H1 (cell line): ENCODE results near the gene PLEKHA4. TPM values are rescaled to one million over a fixed set of nuclear protein-coding genes. Genes with fewer than 3 reads are reported as not detected.

Experiments used
- CTCF ChIA-PET: fragments of 300-600 bp; sonication (Branson Sonifier 250); formaldehyde crosslinking; loops from one replicate; lab custom pipeline; 2021; ENCODE audit not compliant: partially characterized antibody; lab: Charles Lee
- POLR2A ChIA-PET: fragments of 300-600 bp; sonication (Branson Sonifier 250); formaldehyde crosslinking; loops from one replicate; lab custom pipeline; 2021; ENCODE audit warnings: inconsistent platforms; ENCODE audit not compliant: partially characterized antibody; lab: Charles Lee
- DNase-seq, 2 experiments: peaks; one replicate each; pipeline versions ENCODE4 v3.0.0 to v3.0.0-alpha.2; 2010 to 2022; ENCODE audit warnings: low spot score in 2 of 2, low read depth in 1 of 2, mixed read lengths in 1 of 2
- FAIRE-seq: peaks from 2 replicates; lab custom pipeline; 2011; peaks lifted over from hg19 to GRCh38; lab: Jason Lieb, UNC
- H2AFZ ChIP-seq: 2 replicates; pipeline ENCODE4 v1.8.1; 2012; ENCODE audit warnings: low read length, inconsistent platforms
- H2AK5ac ChIP-seq: 2 replicates; pipeline ENCODE4 v1.6.1; 2013; ENCODE audit warnings: low read depth, low read length
- H2BK120ac ChIP-seq: replicated peaks from 2 replicates; pipeline ENCODE3; 2013; ENCODE audit warnings: low read depth, low read length, inconsistent platforms
- H2BK12ac ChIP-seq: 2 replicates; pipeline ENCODE4 v1.6.1; 2013; ENCODE audit warnings: low read depth, low read length
- H2BK15ac ChIP-seq: 2 replicates; pipeline ENCODE4 v1.6.1; 2013; ENCODE audit warnings: low read length
- H2BK20ac ChIP-seq: 2 replicates; pipeline ENCODE4 v1.6.1; 2013; ENCODE audit warnings: low read length
- H2BK5ac ChIP-seq: 2 replicates; pipeline ENCODE4 v1.6.1; 2013; ENCODE audit warnings: low read depth, low read length
- H3K14ac ChIP-seq: 2 replicates; pipeline ENCODE4 v1.6.1; 2013; ENCODE audit warnings: inconsistent platforms; ENCODE audit not compliant: insufficient read length
- H3K18ac ChIP-seq: 2 replicates; pipeline ENCODE4 v1.6.1; 2013; ENCODE audit warnings: low read length; ENCODE audit errors: extremely low read depth
- H3K23ac ChIP-seq: 2 replicates; pipeline ENCODE4 v1.6.1; 2013; ENCODE audit warnings: inconsistent platforms; ENCODE audit not compliant: insufficient read length
- H3K23me2 ChIP-seq: 2 replicates; pipeline ENCODE4 v1.6.1; 2013; ENCODE audit warnings: low read depth, low read length
- H3K27ac ChIP-seq: 2 replicates; pipeline ENCODE4 v1.6.1; 2011; ENCODE audit warnings: low read depth, low read length, inconsistent platforms
- H3K27me3 ChIP-seq, 4 experiments: replicated peaks in 1 of 4; 1 replicate in 1 of 4; 2 replicates in 3 of 4; pipeline versions ENCODE4 v1.6.1 to v1.8.1; 2011 to 2013; ENCODE audit warnings: low read length in 3 of 4, mild to moderate bottlenecking in 3 of 4, inconsistent platforms in 2 of 4, mixed read lengths in 2 of 4, moderate library complexity in 1 of 4; ENCODE audit not compliant: control insufficient read depth in 3 of 4, insufficient read depth in 3 of 4; ENCODE audit errors: extremely low read depth in 1 of 4
- H3K36me3 ChIP-seq, 4 experiments: 2 replicates each; pipeline versions ENCODE4 v1.6.1 to v1.8.1; 2011 to 2013; ENCODE audit warnings: mild to moderate bottlenecking in 4 of 4, low read length in 3 of 4, moderate library complexity in 2 of 4, control low read depth in 1 of 4, inconsistent platforms in 1 of 4; ENCODE audit not compliant: insufficient read depth in 4 of 4, control insufficient read depth in 2 of 4
- H3K4ac ChIP-seq: replicated peaks from 2 replicates; pipeline ENCODE3; 2013; ENCODE audit warnings: low read length, low read depth, mixed read lengths, inconsistent platforms; ENCODE audit not compliant: insufficient read length
- H3K4me1 ChIP-seq, 4 experiments: replicated peaks in 1 of 4; 1 replicate in 1 of 4; 2 replicates in 3 of 4; pipeline versions ENCODE4 v1.6.1 to v1.8.1; 2011 to 2013; ENCODE audit warnings: low read length in 3 of 4, inconsistent platforms in 2 of 4, mixed read lengths in 1 of 4; ENCODE audit not compliant: insufficient read depth in 4 of 4, control insufficient read depth in 3 of 4
- H3K4me2 ChIP-seq, 2 experiments: 2 replicates each; pipeline versions ENCODE4 v1.6.1 to v1.8.1; 2011 to 2013; ENCODE audit warnings: low read depth in 2 of 2, low read length in 2 of 2, control low read depth in 1 of 2, inconsistent platforms in 1 of 2, mild to moderate bottlenecking in 1 of 2; ENCODE audit not compliant: insufficient read depth in 1 of 2
- H3K4me3 ChIP-seq, 4 experiments: fragments of 200-600, 300-600 bp in 1 of 4; sonication (generic), shearing (Covaris generic), sonication (Bioruptor Twin) in 1 of 4; 2 replicates each; pipeline versions ENCODE4 v1.5.1 to v1.8.1; 2011 to 2016; ENCODE audit warnings: low read length in 4 of 4, low read depth in 3 of 4, control low read depth in 2 of 4, inconsistent platforms in 2 of 4, mild to moderate bottlenecking in 2 of 4, mixed read lengths in 1 of 4, moderate library complexity in 1 of 4; ENCODE audit not compliant: insufficient read depth in 2 of 4; ENCODE audit errors: extremely low read depth in 1 of 4
- H3K56ac ChIP-seq: replicated peaks from 2 replicates; pipeline ENCODE3; 2013; ENCODE audit warnings: low read depth, mild to moderate bottlenecking, mixed read lengths, low read length, inconsistent platforms; ENCODE audit not compliant: insufficient read length
- H3K79me1 ChIP-seq: 2 replicates; pipeline ENCODE4 v1.6.1; 2013; ENCODE audit warnings: low read depth, low read length, control low read depth
- H3K79me2 ChIP-seq, 2 experiments: 2 replicates each; pipeline versions ENCODE4 v1.6.1 to v1.8.1; 2012 to 2013; ENCODE audit warnings: low read length in 2 of 2, mild to moderate bottlenecking in 2 of 2, inconsistent platforms in 1 of 2; ENCODE audit not compliant: insufficient read depth in 2 of 2, control insufficient read depth in 1 of 2
- H3K9ac ChIP-seq, 4 experiments: replicated peaks in 1 of 4; 1 replicate in 1 of 4; 2 replicates in 3 of 4; pipeline versions ENCODE4 v1.6.1 to v1.8.1; 2011 to 2013; ENCODE audit warnings: low read depth in 3 of 4, low read length in 3 of 4, control low read depth in 2 of 4, mild to moderate bottlenecking in 2 of 4, moderate library complexity in 2 of 4, inconsistent platforms in 1 of 4; ENCODE audit errors: extremely low read depth in 1 of 4
- H3K9me3 ChIP-seq, 2 experiments: 2 replicates each; pipeline versions ENCODE4 v1.6.1 to v1.8.1; 2012 to 2013; ENCODE audit warnings: mild to moderate bottlenecking in 2 of 2, moderate library complexity in 2 of 2, control low read depth in 1 of 2, inconsistent platforms in 1 of 2, low read depth in 1 of 2, low read length in 1 of 2, mixed read lengths in 1 of 2; ENCODE audit not compliant: insufficient read depth in 2 of 2
- H4K20me1 ChIP-seq, 2 experiments: replicated peaks in 1 of 2; 2 replicates each; pipeline versions ENCODE3 to v1.8.1; 2011 to 2013; ENCODE audit warnings: inconsistent platforms in 2 of 2, low read length in 2 of 2, mild to moderate bottlenecking in 1 of 2; ENCODE audit not compliant: insufficient read depth in 2 of 2, control insufficient read depth in 1 of 2
- H4K5ac ChIP-seq: 2 replicates; pipeline ENCODE4 v1.6.1; 2013; ENCODE audit warnings: low read length, low read depth, mixed read lengths, inconsistent platforms; ENCODE audit not compliant: insufficient read length
- H4K8ac ChIP-seq: 2 replicates; pipeline ENCODE4 v1.8.0; 2013; ENCODE audit warnings: mild to moderate bottlenecking, moderate library complexity, low read length, inconsistent platforms; ENCODE audit not compliant: insufficient read depth; ENCODE audit errors: extremely low read depth
- H4K91ac ChIP-seq: replicated peaks from 2 replicates; pipeline ENCODE3; 2013; ENCODE audit warnings: low read length, mixed read lengths, inconsistent platforms; ENCODE audit not compliant: insufficient read length
- SAP30 ChIP-seq: fragments of 300-600 bp; sonication (generic); IDR thresholded peaks from 2 replicates; pipeline ENCODE4 v1.7.1; 2012; ENCODE audit warnings: low read length, moderate library complexity, mild to moderate bottlenecking, inconsistent platforms; ENCODE audit not compliant: insufficient read depth, insufficient replicate concordance
- SP4 ChIP-seq: IDR thresholded peaks from 2 replicates; pipeline ENCODE4 v1.6.1; 2012; ENCODE audit warnings: low read length, inconsistent platforms
- TBP ChIP-seq: IDR thresholded peaks from 2 replicates; pipeline ENCODE4 v1.6.1; 2011; ENCODE audit warnings: low read depth, low read length, improper control_type of control experiment
- TEAD4 ChIP-seq: IDR thresholded peaks from 2 replicates; pipeline ENCODE4 v1.6.1; 2012; ENCODE audit warnings: low read depth, low read length, inconsistent platforms, mixed read lengths
- WGBS, 2 experiments: shearing (Covaris generic) in 1 of 2; methylation state at CpG; one replicate each; pipeline versions ENCODE4 v1.1.6 to v1.1.7; 2013 to 2015; ENCODE audit warnings: low lambda C conversion rate in 2 of 2, mixed read lengths in 2 of 2, inconsistent platforms in 1 of 2, low coverage in 1 of 2, missing lambda C conversion rate in 1 of 2; ENCODE audit not compliant: insufficient replicate concordance in 2 of 2, insufficient coverage in 1 of 2, insufficient read length in 1 of 2; ENCODE audit errors: extremely low coverage in 1 of 2, missing lambda C conversion rate in 1 of 2; 5-methylcytosine and 5-hydroxymethylcytosine counted together
- polyA plus RNA-seq, 7 experiments: library from polyadenylated mRNA; depleted of rRNA in 3 of 7; stranded (reverse) in 5 of 7; unstranded in 2 of 7; fragments of >200 nt in 5 of 7; fragments of 200-250 nt in 2 of 7; gene quantifications; 1 replicate in 5 of 7; 2 replicates in 1 of 7; 4 replicates in 1 of 7; pipeline versions ENCODE4 v1.2.1 to v1.2.3, GENCODE V29; 2011 to 2013; ENCODE audit warnings: missing spikeins in 2 of 7, mixed read lengths in 2 of 7
- total RNA-seq: library from RNA; stranded (reverse); fragmentation: NEBNext Ultra II Directional; extraction: Animal tissue kit (Norgen Biotek cat#: 25700); gene quantifications from 2 replicates; pipeline ENCODE4 v1.2.1, GENCODE V29; 2021
- TF ChIP-seq, protein P1 (sequence below): IDR thresholded peaks from 2 replicates; pipeline ENCODE4 v1.6.1; 2012; ENCODE audit warnings: low read length, inconsistent platforms
- TF ChIP-seq, protein P2 (sequence below): IDR thresholded peaks from 2 replicates; pipeline ENCODE4 v1.6.1; 2012; ENCODE audit warnings: inconsistent platforms

The PLEKHA4 gene
- total and polyA plus RNA-seq, 2 of the 8 experiments (the other 6 are each of a cell fraction or from before 2014, with no cell fraction given), result 8.2 to 18.0 TPM

DNA sequence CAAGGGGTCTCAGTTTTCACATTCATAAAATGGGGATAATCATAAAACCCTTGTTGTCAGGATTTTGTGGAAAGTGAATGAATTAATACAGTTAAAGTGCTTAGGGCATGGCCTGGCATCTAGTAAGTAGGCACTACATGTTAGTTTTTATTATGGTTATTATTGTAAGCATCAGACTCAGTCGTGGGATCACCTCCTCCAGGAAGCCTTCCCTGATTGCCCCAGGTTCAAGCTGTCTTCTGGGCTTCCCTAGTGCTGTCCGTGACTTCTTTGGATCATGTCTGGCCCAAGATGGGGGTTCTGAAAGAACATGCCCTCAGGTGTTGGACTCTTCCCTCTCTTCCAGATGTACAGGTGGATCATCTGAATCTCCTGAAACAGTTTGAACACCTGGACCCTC lies 42.4 kb upstream of the PLEKHA4 start:
- H2BK12ac ChIP-seq, result no peak overlapping the region
- H3K4ac ChIP-seq, result no peak overlapping the region
- H4K5ac ChIP-seq, result no peak overlapping the region
- 83% methylated on average over 2 of the region's 2 CpGs; no CpG with 5 or more reads in 1 of the 2 experiments for WGBS, 2 experiments
- H3K27me3 ChIP-seq, result no peaks in the 10 kb centered on the region
- no peak overlapping the region for H3K56ac ChIP-seq
- H3K36me3 ChIP-seq, result peaks cover 18 to 58% (median 37%) of the 10 kb centered on the region in 4 experiments
- H4K91ac ChIP-seq, result no peak overlapping the region
- H3K9ac ChIP-seq, result no peak overlapping the region
- ChIA-PET CTCF (interaction anchor here (0.7 to 1.8 kb wide), 2 partner anchors 9 to 67 kb away, joined by 3 read pairs; no protein-coding TSS in a partner anchor), POLR2A (interaction anchor here (1.8 to 3.1 kb wide), 3 partner anchors 10 to 53 kb away, joined by 5 to 8 read pairs (median 6); no protein-coding TSS in a partner anchor)
- H3K18ac ChIP-seq, result no peak overlapping the region
- peaks cover 0 to 4% of the 10 kb centered on the region in 2 experiments for H4K20me1 ChIP-seq
- no peak overlapping the region for H3K4me2 ChIP-seq
- H3K14ac ChIP-seq, result no peak overlapping the region
- H3K23ac ChIP-seq, result no peak overlapping the region
- DNase-seq (no peak), FAIRE-seq (no peak)
- H4K8ac ChIP-seq, result no peak overlapping the region
- H2AFZ ChIP-seq, result no peak overlapping the region
- no peak overlapping the region for H2AK5ac ChIP-seq
- TF ChIP-seq TEAD4, result no peak
- no peak for TF ChIP-seq SP4
- no peak for TF ChIP-seq TBP
- TF ChIP-seq, protein P1, sequence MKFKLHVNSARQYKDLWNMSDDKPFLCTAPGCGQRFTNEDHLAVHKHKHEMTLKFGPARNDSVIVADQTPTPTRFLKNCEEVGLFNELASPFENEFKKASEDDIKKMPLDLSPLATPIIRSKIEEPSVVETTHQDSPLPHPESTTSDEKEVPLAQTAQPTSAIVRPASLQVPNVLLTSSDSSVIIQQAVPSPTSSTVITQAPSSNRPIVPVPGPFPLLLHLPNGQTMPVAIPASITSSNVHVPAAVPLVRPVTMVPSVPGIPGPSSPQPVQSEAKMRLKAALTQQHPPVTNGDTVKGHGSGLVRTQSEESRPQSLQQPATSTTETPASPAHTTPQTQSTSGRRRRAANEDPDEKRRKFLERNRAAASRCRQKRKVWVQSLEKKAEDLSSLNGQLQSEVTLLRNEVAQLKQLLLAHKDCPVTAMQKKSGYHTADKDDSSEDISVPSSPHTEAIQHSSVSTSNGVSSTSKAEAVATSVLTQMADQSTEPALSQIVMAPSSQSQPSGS, result no peak
- TF ChIP-seq, protein P2, sequence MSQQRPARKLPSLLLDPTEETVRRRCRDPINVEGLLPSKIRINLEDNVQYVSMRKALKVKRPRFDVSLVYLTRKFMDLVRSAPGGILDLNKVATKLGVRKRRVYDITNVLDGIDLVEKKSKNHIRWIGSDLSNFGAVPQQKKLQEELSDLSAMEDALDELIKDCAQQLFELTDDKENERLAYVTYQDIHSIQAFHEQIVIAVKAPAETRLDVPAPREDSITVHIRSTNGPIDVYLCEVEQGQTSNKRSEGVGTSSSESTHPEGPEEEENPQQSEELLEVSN, result no peak
- no peak for TF ChIP-seq SAP30
- H3K23me2 ChIP-seq, result no peaks in the 10 kb centered on the region
- H3K4me3 ChIP-seq, result no peak overlapping the region
- no peak overlapping the region for H3K27ac ChIP-seq
- H3K4me1 ChIP-seq, result no peaks in the 10 kb centered on the region
- H2BK5ac ChIP-seq, result no peak overlapping the region
- H3K79me2 ChIP-seq, result no peaks in the 10 kb centered on the region
- H3K9me3 ChIP-seq, result no peaks in the 10 kb centered on the region
- H2BK120ac ChIP-seq, result no peak overlapping the region
- H2BK15ac ChIP-seq, result no peak overlapping the region
- no peaks in the 10 kb centered on the region for H3K79me1 ChIP-seq
- no peak overlapping the region for H2BK20ac ChIP-seq
